Muscle of leg (tissue), 11 donors: ENCODE results near the gene GAA. TPM values are rescaled to one million over a fixed set of nuclear protein-coding genes. Genes with fewer than 3 reads are reported as not detected.
"Not testable (repeated sequence)": the region's sequence is repeated elsewhere in the genome, so short reads cannot be mapped to it uniquely, and the experiment has no call there.

Source experiments
- DNase-seq: peaks from one replicate; pipeline ENCODE4 v3.0.0; 2013
- H3K27ac ChIP-seq: one replicate; pipeline ENCODE4 v1.5.1; 2013; ENCODE audit warnings: mild to moderate bottlenecking, low read length, control low read depth
- H3K27me3 ChIP-seq: one replicate; pipeline ENCODE4 v1.6.1; 2013; ENCODE audit warnings: low read length; ENCODE audit not compliant: control insufficient read depth, insufficient read depth
- H3K36me3 ChIP-seq: one replicate; pipeline ENCODE4 v1.6.1; 2013; ENCODE audit warnings: low read length; ENCODE audit not compliant: control insufficient read depth, insufficient read depth
- H3K4me1 ChIP-seq: one replicate; pipeline ENCODE4 v1.6.1; 2013; ENCODE audit warnings: low read length; ENCODE audit not compliant: control insufficient read depth, insufficient read depth
- H3K4me3 ChIP-seq: one replicate; pipeline ENCODE4 v1.5.1; 2013; ENCODE audit warnings: low read length, control low read depth
- H3K9me3 ChIP-seq: replicated peaks from 2 replicates; pipeline ENCODE4 v1.6.1; 2013; ENCODE audit warnings: low read depth, low read length; ENCODE audit not compliant: control insufficient read depth
- WGBS: methylation state at CpG from one replicate; pipeline ENCODE4 v1.1.5; 2013; ENCODE audit warnings: missing lambda C conversion rate; ENCODE audit not compliant: insufficient coverage; 5-methylcytosine and 5-hydroxymethylcytosine counted together
- polyA plus RNA-seq, 8 donors: library from polyadenylated mRNA; unstranded; fragments of 120-200 nt; gene quantifications; one replicate each; pipeline versions ENCODE4 v1.2.1 to v1.2.3, GENCODE V29; 2013; ENCODE audit warnings: inconsistent platforms in 1 of 8, low replicate concordance in 1 of 8; ENCODE audit not compliant: insufficient read length in 8 of 8, insufficient read depth in 1 of 8
- total RNA-seq: library from RNA; stranded (reverse); fragments of 120-200 nt; gene quantifications from one replicate; pipeline ENCODE4 v1.2.4, GENCODE V29; 2013

The GAA gene
- total and polyA plus RNA-seq, 9 donors: 14.4 to 37.1 (median 29.6) TPM

GRCh38 chr17:80083136-80083661 lies 18.2 kb upstream of the GAA start:
- H3K4me3 ChIP-seq: no peak overlapping the region
- H3K9me3 ChIP-seq: no peaks in the 10 kb centered on the region
- H3K27me3 ChIP-seq: no peaks in the 10 kb centered on the region
- H3K36me3 ChIP-seq: peaks cover 2% of the 10 kb centered on the region
- peaks cover 7% of the 10 kb centered on the region for H3K4me1 ChIP-seq
- no peak overlapping the region for H3K27ac ChIP-seq
- no peak for DNase-seq
- 81% methylated on average over 11 of the region's 13 CpGs for WGBS

- Histone ChIP-seq H3K36me3 (peaks cover 4% of the 10 kb centered on the region), H3K27me3 (no peaks in the 10 kb centered on the region), H3K4me3 (no peak overlapping the region), H3K27ac (no peak overlapping the region), H3K9me3 (no peaks in the 10 kb centered on the region), H3K4me1 (peaks cover 7% of the 10 kb centered on the region)
- no peak for DNase-seq
- WGBS: 81% methylated on average over 15 of the region's 15 CpGs
Measured at GRCh38 chr17:80084773-80085172, 16.6 kb upstream of the GAA start.

DNA sequence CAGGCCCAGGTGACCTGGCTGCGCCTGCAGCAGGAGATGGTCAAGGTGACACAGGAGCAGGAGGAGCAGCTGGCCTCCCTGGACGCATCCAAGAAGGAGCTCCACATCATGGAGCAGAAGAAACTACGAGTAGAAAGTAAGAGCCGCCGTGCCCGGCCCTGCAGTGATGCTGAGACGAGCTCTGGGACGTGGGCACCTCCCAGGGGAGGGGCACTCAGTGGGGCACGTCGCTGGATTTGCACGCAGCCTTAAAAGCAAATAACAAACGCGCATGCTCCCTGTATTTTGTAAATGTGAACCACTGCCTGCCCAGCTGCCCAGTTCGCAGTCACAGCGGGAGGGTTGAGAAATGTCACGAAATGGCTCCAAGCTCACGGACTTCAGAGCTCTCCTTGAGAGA lies 15.3 kb upstream of the GAA start:
- no peak for DNase-seq
- 83% methylated on average over 17 of the region's 17 CpGs for WGBS
- Histone ChIP-seq H3K4me1 (peaks cover 7% of the 10 kb centered on the region), H3K4me3 (no peak overlapping the region), H3K27me3 (no peaks in the 10 kb centered on the region), H3K9me3 (no peaks in the 10 kb centered on the region), H3K27ac (no peak overlapping the region), H3K36me3 (peaks cover 6% of the 10 kb centered on the region)

DNA sequence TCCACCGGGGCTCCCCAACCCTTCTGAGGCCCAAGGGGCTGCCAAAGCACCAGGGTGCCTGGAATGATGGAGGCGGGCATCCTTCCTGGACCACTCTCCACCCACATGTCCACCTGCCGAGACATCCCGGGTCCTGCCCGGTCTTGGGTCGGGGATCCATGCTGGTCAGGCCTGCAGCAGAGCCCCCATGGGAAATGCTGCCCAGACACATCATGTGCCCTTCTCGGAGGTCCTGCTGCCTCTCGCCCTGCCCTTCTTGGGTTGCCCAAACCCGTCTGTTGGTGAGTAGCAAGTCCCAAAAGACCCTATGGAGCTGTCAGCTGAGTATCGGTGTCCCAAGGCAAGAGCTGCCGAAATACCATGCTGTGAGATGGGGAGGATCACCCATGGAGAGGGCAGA lies 14.8 kb upstream of the GAA start:
- peaks cover 6% of the 10 kb centered on the region for H3K36me3 ChIP-seq
- WGBS: 80% methylated on average over 11 of the region's 11 CpGs
- H3K4me3 ChIP-seq: no peak overlapping the region
- no peaks in the 10 kb centered on the region for H3K9me3 ChIP-seq
- DNase-seq: no peak
- H3K27me3 ChIP-seq: no peaks in the 10 kb centered on the region
- H3K27ac ChIP-seq: no peak overlapping the region
- H3K4me1 ChIP-seq: peaks cover 7% of the 10 kb centered on the region

GRCh38 chr17:80087346-80088265 lies 13.8 kb upstream of the GAA start:
- 91% methylated on average over 17 of the region's 34 CpGs for WGBS
- DNase-seq: no peak
- H3K36me3 ChIP-seq: peaks cover 4% of the 10 kb centered on the region

DNA sequence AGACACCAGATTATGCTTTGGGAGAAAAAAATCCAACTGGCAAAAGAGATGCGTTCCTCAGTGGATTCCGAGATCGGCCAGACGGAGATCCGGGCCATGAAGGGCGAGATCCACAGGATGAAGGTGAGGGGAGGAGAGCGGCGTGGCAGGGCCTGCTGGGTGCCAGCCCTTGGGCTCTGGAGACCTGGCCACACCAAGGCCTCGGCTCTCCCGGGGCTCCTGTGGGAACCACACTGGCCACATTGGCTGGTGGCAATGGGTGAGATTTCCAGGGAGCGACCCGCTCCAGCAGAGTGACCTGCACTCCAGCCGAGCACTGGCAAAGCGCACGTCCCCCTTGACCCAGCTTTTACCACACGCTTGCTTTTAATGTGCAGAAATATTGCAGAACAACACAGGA lies 11.6 kb upstream of the GAA start:
- no peak for DNase-seq
- Histone ChIP-seq H3K4me3 (no peak overlapping the region), H3K9me3 (no peaks in the 10 kb centered on the region), H3K36me3 (peaks cover 4% of the 10 kb centered on the region), H3K4me1 (no peaks in the 10 kb centered on the region), H3K27me3 (no peaks in the 10 kb centered on the region), H3K27ac (no peak overlapping the region)
- WGBS: 96% methylated on average over 16 of the region's 16 CpGs

More at GRCh38 chr17:80087346-80088265, 13.8 kb upstream of the GAA start:
- no peak overlapping the region for H3K27ac ChIP-seq
- peaks cover 4% of the 10 kb centered on the region for H3K4me1 ChIP-seq
- H3K4me3 ChIP-seq: no peak overlapping the region
- no peaks in the 10 kb centered on the region for H3K27me3 ChIP-seq
- no peaks in the 10 kb centered on the region for H3K9me3 ChIP-seq

DNA sequence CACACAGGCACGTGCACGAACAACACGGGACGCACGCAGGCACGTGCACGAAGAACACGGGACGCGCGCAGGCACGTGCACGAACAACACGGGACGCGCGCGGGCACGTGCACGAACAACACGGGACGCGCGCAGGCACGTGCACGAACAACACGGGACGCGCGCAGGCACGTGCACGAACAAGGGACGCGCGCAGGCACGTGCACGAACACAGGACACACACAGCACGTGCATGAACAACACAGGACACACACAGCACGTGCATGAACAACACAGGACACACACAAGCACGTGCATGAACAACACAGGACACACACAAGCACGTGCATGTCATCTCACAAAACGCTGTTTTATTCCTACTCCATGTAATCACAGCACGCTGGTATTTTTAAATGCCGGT lies 11.2 kb upstream of the GAA start:
- not testable (repeated sequence) for H3K4me3 ChIP-seq, H3K27ac ChIP-seq, H3K4me1 ChIP-seq, H3K27me3 ChIP-seq, H3K9me3 ChIP-seq, H3K36me3 ChIP-seq, DNase-seq
- WGBS: 93% methylated on average over 37 of the region's 44 CpGs

GRCh38 chr17:80091376-80091775 lies 10.0 kb upstream of the GAA start:
- H3K27ac ChIP-seq: no peak overlapping the region
- no peaks in the 10 kb centered on the region for H3K27me3 ChIP-seq
- DNase-seq: no peak
- no peaks in the 10 kb centered on the region for H3K9me3 ChIP-seq
- H3K4me3 ChIP-seq: no peak overlapping the region
- WGBS: 60% methylated on average over 1 of the region's 4 CpGs
- peaks cover 4% of the 10 kb centered on the region for H3K36me3 ChIP-seq
- peaks cover 3% of the 10 kb centered on the region for H3K4me1 ChIP-seq

- Histone ChIP-seq H3K27ac (no peak overlapping the region), H3K4me1 (peaks cover 17% of the 10 kb centered on the region), H3K36me3 (peaks cover 4% of the 10 kb centered on the region), H3K27me3 (no peaks in the 10 kb centered on the region), H3K9me3 (no peaks in the 10 kb centered on the region), H3K4me3 (no peak overlapping the region)
- peak; percentile 66 for DNase-seq
- WGBS: 83% methylated on average over 3 of the region's 8 CpGs
Measured at GRCh38 chr17:80092959-80093358, 8.4 kb upstream of the GAA start.

DNA sequence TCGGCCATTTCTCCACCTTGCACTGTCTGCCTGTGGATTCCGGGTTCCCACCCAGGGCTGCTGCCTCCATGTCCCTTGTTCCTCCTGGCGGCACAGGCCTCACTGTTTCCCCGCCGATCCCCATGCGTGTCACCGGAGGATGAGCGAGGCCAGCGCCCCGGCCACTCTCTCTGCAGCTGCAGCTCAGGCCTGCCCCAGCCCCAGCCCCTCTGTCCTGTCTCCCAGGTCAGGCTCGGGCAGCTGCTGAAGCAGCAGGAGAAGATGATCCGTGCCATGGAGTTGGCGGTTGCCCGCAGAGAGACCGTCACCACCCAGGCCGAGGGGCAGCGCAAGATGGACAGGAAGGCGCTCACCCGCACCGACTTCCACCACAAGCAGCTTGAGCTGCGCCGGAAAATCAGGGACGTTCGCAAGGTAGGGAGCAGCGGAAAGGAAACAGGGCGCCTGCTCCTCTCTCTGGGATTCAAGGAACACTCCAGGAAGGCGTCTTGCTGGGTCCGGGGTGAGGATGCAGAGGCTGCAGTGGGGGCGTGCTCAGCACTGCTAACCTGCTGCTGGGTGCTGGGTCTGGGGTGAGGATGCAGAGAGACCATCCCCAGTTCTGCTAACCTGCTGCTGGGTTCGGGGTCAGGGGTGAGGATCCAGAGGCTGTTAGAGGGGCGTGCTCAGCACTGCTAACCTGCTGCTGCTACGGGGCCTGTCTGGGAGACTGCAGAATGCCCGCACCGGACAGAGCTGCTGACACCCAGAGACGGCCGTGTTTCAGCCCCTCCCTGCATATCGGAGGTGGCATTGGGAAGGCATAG lies 6.1 kb upstream of the GAA start:
- no peak overlapping the region for H3K4me3 ChIP-seq
- no peaks in the 10 kb centered on the region for H3K9me3 ChIP-seq
- peaks cover 20% of the 10 kb centered on the region for H3K4me1 ChIP-seq
- H3K36me3 ChIP-seq: no peaks in the 10 kb centered on the region
- WGBS: 77% methylated on average over 36 of the region's 37 CpGs
- no peaks in the 10 kb centered on the region for H3K27me3 ChIP-seq
- no peak overlapping the region for H3K27ac ChIP-seq
- DNase-seq: no peak
